Activated CD4-positive, alpha-beta T cell treated with anti-CD3 and anti-CD28 coated beads, Interleukin-2, amount 10 ng/mL, durations not matched to agents 7 days and 5 days (primary cell): ENCODE data around the gene BTN1A1. TPM values are rescaled to one million over a fixed set of nuclear protein-coding genes. Genes with fewer than 3 reads are reported as not detected.
"Not testable (repeated sequence)": the region's sequence is repeated elsewhere in the genome, so short reads cannot be mapped to it uniquely, and the experiment has no call there.

Experiments used
- CTCF ChIA-PET: fragments of 350-600 bp; sonication (Branson Sonifier 250); formaldehyde crosslinking; loops from one replicate; lab custom pipeline; 2021; ENCODE audit warnings: antibody characterized with exemption; lab: Charles Lee
- POLR2A ChIA-PET: fragments of 350-600 bp; sonication (Branson Sonifier 250); formaldehyde crosslinking; loops from one replicate; lab custom pipeline; 2021; ENCODE audit warnings: antibody characterized with exemption; lab: Charles Lee
- DNase-seq: peaks from one replicate; pipeline ENCODE4 v3.0.0-alpha.2; 2020
- H3K27ac Mint-ChIP-seq: one replicate; pipeline ENCODE4 v1.8.0; 2021; ENCODE audit warnings: mild to moderate bottlenecking, moderate library complexity, mixed read lengths
- H3K27me3 Mint-ChIP-seq: one replicate; pipeline ENCODE4 v1.8.0; 2021; ENCODE audit warnings: mixed read lengths
- H3K36me3 Mint-ChIP-seq: one replicate; pipeline ENCODE4 v1.8.0; 2021; ENCODE audit warnings: low read depth, mixed read lengths
- H3K4me1 Mint-ChIP-seq: one replicate; pipeline ENCODE4 v1.8.0; 2021; ENCODE audit warnings: mixed read lengths
- H3K4me3 Mint-ChIP-seq: one replicate; pipeline ENCODE4 v1.8.0; 2021; ENCODE audit warnings: mild to moderate bottlenecking, moderate library complexity, mixed read lengths
- H3K9me3 Mint-ChIP-seq: one replicate; pipeline ENCODE4 v1.8.0; 2021; ENCODE audit warnings: mixed read lengths
- total RNA-seq, 2 experiments: library from RNA; stranded (reverse); gene quantifications; one replicate each; pipeline ENCODE4 v1.2.3, GENCODE V29; 2021

BTN1A1 gene
- total RNA-seq, 2 experiments from 2014 or later: not detected

DNA sequence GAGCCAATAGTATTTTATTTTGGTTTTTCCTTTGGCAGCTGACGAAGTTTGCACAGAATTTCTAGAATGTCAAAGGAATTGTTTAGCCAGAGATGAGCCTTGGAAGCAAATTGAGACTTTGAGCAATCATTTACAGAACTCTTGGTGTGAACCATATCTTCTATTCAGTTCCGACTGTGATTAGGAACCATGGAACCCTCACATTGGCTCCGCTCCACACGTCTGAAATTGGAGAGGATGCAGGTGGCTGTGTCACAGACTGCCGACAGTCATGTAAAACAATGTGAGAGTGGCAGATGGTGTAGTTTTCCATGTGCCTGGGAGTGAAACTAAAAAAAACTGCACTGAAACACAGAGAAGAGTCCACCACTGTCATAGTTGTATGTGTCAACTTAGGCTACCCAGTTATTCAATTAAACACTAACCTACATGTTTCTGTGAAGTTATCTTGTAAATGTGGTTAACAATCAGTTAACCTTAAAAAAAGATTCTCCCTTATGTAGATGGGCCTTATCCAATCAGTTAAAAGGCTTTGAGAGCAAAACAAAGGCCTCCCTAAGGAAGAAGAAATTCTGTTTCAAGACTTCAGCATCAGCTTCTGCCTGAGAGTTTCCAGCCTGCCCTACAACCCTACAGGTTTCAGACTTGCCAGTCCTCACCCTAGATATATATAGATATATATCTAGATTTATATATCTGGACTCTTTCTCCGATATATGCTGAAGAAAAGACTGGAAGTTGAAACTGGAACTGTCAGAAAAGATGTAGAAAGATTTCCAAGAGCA, 34.8 kb downstream of the BTN1A1 start:
- peak overlapping the region; percentile 36 for H3K27ac Mint-ChIP-seq

DNA sequence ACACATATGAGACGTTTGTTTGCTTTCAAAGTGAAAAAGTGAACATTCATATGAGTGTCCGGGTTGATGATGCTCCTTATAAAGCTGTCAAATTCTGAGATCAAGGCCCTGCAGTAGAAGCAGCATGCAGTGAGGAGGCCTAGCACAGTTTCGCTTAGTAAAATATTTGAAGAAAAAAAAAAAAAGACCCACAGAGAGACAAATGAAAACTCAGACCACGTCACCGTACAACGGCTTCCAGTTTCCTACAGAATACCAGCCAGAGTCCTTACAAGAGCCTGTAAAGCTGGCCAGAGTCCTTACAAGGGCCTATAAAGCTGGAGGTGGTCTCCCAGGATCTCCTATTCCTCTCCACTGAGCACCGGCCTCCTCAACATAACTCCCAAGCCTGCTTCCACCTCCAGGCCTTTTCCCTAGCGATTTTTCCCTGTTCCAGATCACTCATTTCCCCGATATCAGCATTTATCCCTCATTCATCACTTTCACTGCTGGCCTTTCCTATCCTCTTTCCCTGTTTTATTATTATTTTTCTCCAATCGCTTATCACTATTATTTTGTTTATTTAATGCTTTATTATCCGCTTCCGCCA, 36.6 kb downstream of the BTN1A1 start:
- H3K9me3 Mint-ChIP-seq: no peaks in the 10 kb centered on the region
- POLR2A ChIA-PET: interaction anchor here (0.7 kb wide), 1 partner anchor 17 kb away, joined by 5 read pairs; no protein-coding TSS in a partner anchor
- peak; percentile 50 for DNase-seq
- peaks cover 2% of the 10 kb centered on the region for H3K27me3 Mint-ChIP-seq
- H3K36me3 Mint-ChIP-seq: peaks cover 25% of the 10 kb centered on the region
- CTCF ChIA-PET: interaction anchor here (0.6 to 2.6 kb wide), 13 partner anchors 12 to 641 kb away, joined by 3 to 15 read pairs (median 5); no protein-coding TSS in a partner anchor
- peak overlapping the region; percentile 85 for H3K4me3 Mint-ChIP-seq
- peak overlapping the region; percentile 99 for H3K27ac Mint-ChIP-seq
- H3K4me1 Mint-ChIP-seq: peaks cover 65% of the 10 kb centered on the region

More for the DNA sequence above, 34.8 kb downstream of the BTN1A1 start:
- ChIA-PET POLR2A (no interaction called here), CTCF (interaction anchor here (0.8 to 1.8 kb wide), 3 partner anchors 11 to 193 kb away, joined by 3 to 5 read pairs (median 4); no protein-coding TSS in a partner anchor)
- no peak for DNase-seq
- H3K27me3 Mint-ChIP-seq: peaks cover 2% of the 10 kb centered on the region
- H3K4me1 Mint-ChIP-seq: peaks cover 55% of the 10 kb centered on the region
- no peak overlapping the region for H3K4me3 Mint-ChIP-seq
- peaks cover 9% of the 10 kb centered on the region for H3K36me3 Mint-ChIP-seq
- no peaks in the 10 kb centered on the region for H3K9me3 Mint-ChIP-seq

DNA sequence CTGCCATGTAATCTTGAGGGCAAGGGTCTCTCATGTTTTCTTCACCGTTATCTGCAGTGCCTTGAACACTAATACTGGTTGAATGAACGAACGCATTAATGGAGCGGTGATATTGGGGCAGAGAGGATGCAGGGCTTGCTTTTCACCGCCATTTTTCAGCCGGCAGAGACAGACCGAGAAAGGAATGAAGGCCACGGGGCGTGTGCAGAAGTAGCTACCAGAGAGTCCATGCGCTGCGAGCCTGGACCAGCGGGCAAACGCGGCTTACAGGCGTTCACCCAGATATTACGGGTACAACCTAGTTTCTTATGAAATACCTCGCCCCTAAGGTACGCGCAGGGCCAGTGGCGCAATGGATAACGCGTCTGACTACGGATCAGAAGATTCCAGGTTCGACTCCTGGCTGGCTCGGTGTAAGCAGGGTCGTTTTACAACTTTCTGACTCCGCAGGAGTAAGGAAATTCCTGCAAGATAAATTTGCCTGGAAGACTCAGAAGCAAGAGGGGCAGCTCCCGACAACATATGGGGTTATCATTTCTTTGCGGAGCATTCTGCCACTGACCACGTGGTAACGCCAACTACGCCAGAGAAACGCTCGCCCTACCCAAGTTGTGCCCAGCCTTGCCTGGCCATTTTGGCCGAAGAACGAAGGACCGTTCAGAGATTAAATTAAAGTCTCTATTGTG, 37.2 kb downstream of the BTN1A1 start:
- CTCF ChIA-PET: interaction anchor here (0.6 to 2.6 kb wide), 12 partner anchors 12 to 640 kb away, joined by 3 to 15 read pairs (median 4); no protein-coding TSS in a partner anchor
- Mint-ChIP-seq H3K9me3 (no peaks in the 10 kb centered on the region), H3K27me3 (peaks cover 2% of the 10 kb centered on the region), H3K36me3 (peaks cover 28% of the 10 kb centered on the region), H3K4me3 (peak overlapping the region; percentile 85), H3K27ac (peak overlapping the region; percentile 99), H3K4me1 (peaks cover 64% of the 10 kb centered on the region)
- DNase-seq: peak; percentile 86
- POLR2A ChIA-PET: interaction anchor here (0.5 to 1.9 kb wide), 7 partner anchors 17 to 949 kb away, joined by 3 to 6 read pairs (median 4); a partner anchor contains a TSS

DNA sequence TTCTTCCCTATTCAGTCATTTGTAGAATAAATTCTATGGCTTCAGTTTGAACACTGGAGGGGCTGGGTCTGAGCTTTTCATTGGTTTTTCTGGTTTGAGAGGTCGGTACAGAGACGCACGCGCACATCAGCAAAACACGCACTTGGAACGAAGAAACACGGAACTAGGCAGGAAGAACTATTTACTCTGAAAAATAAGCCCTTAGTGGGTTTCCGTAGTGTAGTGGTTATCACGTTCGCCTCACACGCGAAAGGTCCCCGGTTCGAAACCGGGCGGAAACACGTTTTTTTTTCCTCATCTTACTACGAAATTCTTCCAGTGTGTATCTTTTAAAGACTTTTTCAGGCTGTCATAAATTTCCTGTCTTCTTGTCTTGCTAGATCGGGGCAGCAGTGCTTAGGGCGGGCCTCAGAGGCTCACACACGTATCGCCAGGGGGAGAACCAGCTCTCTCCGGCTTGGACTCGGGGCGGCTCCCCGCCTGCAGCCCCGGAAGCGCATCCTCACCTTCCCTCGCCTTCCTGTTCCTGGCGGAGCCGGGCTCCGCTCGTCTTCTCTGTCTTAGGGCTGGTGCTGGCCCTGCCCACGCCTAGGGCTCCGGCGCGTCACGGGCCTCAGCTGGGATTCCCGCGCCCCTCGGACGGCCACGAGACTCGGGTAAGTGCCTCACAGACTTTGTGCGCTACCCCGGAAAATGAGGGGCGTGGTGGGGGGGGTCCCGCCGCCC, 37.9 kb downstream of the BTN1A1 start, which contains the start of gene HMGN4:
Gene HMGN4, plus strand, starts transcription at position 521 of the 726 bp plus-strand sequence. CDS start 6,841 bp downstream, outside the sequence.
- Mint-ChIP-seq H3K27me3 (no peaks in the 10 kb centered on the region), H3K27ac (peak within 1 kb of the TSS; percentile 99), H3K9me3 (no peaks in the 10 kb centered on the region), H3K4me1 (peaks cover 62% of the 10 kb centered on the region), H3K4me3 (peak within 1 kb of the TSS; percentile 85), H3K36me3 (peaks cover 32% of the 10 kb centered on the region)
- DNase-seq: peak; percentile 86
- ChIA-PET CTCF (interaction anchor here (0.5 to 2.6 kb wide), 12 partner anchors 11 to 231 kb away, joined by 3 to 15 read pairs (median 4); no protein-coding TSS in a partner anchor), POLR2A (interaction anchor here (0.5 to 1.9 kb wide), 6 partner anchors 64 to 948 kb away, joined by 3 to 6 read pairs (median 4); a partner anchor contains a TSS)

DNA sequence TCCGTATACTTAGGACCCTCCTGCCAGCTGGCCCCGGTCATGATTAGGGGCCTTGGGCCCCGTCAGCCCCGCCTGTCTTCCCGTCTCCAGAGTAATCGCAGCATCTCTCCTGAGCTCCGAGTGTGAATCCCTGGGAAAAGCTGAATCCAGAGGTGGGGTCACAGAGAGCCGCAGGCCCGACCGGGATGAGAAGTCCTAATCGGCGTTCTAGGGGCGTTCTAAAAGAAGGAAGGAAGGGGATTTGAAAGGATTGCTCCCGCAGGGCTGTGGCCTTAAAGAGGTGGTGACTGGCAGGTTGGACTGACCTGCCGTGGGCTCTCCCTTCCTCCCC, 38.4 kb downstream of the BTN1A1 start:
- DNase-seq: no peak
- Mint-ChIP-seq H3K4me3 (peak overlapping the region; percentile 85), H3K27me3 (no peaks in the 10 kb centered on the region), H3K36me3 (peaks cover 34% of the 10 kb centered on the region), H3K4me1 (peaks cover 59% of the 10 kb centered on the region), H3K27ac (peak overlapping the region; percentile 99), H3K9me3 (no peaks in the 10 kb centered on the region)
- CTCF ChIA-PET: interaction anchor here (1.2 to 2.6 kb wide), 6 partner anchors 11 to 230 kb away, joined by 4 to 15 read pairs (median 8); no protein-coding TSS in a partner anchor
- POLR2A ChIA-PET: interaction anchor here (0.9 to 1.9 kb wide), 2 partner anchors 65 to 322 kb away, joined by 3 to 6 read pairs; a partner anchor contains a TSS

DNA sequence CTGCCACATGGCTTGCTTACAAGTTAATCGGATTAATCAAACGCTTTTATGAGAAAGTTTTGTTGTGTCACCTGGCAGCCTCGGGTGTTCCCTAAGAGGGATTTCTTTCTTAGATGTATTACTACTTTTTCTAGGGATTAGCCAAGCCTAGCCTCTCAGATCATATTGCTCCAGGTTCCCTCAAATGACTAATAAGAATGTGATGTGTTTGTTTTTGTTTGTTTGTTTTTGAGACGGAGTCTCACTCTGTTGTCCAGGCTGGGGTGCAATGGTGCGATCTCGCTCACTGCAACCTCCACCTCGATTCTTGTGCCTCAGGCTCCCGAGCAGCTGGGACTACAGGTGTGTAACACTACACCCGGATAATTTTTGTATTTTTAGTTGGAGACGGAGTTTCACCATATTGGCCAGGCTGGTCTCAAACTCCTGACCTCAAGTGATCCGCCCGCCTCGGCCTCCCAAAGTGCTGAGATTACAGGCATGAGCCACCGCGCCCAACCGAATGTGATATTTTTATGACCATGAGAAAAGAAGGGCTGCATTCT, 39.0 kb downstream of the BTN1A1 start:
- Mint-ChIP-seq H3K4me3 (peak overlapping the region; percentile 85), H3K27me3 (no peaks in the 10 kb centered on the region), H3K4me1 (peaks cover 60% of the 10 kb centered on the region), H3K27ac (peak overlapping the region; percentile 99), H3K9me3 (no peaks in the 10 kb centered on the region), H3K36me3 (peaks cover 39% of the 10 kb centered on the region)
- ChIA-PET POLR2A (interaction anchor here (1.9 kb wide), 1 partner anchor 65 kb away, joined by 6 read pairs; no protein-coding TSS in a partner anchor), CTCF (interaction anchor here (1.1 to 2.6 kb wide), 5 partner anchors 10 to 198 kb away, joined by 4 to 15 read pairs (median 7); no protein-coding TSS in a partner anchor)
- no peak for DNase-seq

DNA sequence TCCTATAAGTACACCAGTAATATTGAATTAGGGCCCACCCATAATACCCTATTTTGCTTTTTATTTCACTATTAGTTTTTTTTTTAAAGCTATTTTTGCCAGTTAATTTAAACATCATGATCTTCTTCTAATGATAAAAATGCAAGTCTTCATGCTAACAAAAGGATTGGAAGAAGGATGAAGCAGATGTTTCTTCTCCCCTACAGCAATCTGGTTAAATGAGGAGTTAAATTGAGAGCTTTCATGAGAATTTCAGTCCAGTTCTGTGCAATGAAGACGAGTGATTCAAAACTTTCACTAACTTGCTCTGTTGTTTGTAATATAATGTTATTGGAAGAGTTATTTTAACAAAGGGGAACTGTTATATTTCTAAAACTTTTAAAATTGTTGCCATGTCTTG, 41.5 kb downstream of the BTN1A1 start:
- Mint-ChIP-seq H3K27me3 (no peaks in the 10 kb centered on the region), H3K27ac (no peak overlapping the region), H3K36me3 (peaks cover 58% of the 10 kb centered on the region), H3K9me3 (no peaks in the 10 kb centered on the region), H3K4me1 (peaks cover 51% of the 10 kb centered on the region), H3K4me3 (no peak overlapping the region)
- POLR2A ChIA-PET: no interaction called here
- CTCF ChIA-PET: interaction anchor here (1.6 kb wide), 1 partner anchor 11 kb away, joined by 5 read pairs; no protein-coding TSS in a partner anchor
- DNase-seq: no peak

DNA sequence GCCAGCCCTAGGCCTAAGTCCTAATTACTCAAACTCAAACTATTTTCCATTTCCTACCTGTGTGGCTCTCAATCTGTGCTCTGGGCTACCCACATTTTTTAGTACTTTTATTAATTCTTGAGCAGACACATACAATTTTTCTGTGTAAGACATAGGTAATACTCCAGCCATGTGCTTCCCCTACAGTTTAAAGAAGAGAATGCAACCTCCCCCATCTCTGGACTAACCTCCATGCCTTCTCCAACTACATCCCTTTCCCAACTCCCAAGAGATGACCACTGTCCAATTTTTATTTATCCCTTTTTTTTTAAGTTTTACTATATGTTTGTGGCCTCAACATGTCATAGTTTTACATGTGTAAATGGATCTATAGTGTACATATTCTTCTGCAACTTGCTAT, 43.9 kb downstream of the BTN1A1 start:
- Mint-ChIP-seq H3K4me1 (peaks cover 44% of the 10 kb centered on the region), H3K9me3 (no peaks in the 10 kb centered on the region), H3K4me3 (no peak overlapping the region), H3K27me3 (no peaks in the 10 kb centered on the region), H3K27ac (no peak overlapping the region), H3K36me3 (peaks cover 59% of the 10 kb centered on the region)
- CTCF ChIA-PET: interaction anchor here (0.6 to 0.7 kb wide), 2 partner anchors 13 to 30 kb away, joined by 3 to 4 read pairs; no protein-coding TSS in a partner anchor
- POLR2A ChIA-PET: no interaction called here
- DNase-seq: no peak

DNA sequence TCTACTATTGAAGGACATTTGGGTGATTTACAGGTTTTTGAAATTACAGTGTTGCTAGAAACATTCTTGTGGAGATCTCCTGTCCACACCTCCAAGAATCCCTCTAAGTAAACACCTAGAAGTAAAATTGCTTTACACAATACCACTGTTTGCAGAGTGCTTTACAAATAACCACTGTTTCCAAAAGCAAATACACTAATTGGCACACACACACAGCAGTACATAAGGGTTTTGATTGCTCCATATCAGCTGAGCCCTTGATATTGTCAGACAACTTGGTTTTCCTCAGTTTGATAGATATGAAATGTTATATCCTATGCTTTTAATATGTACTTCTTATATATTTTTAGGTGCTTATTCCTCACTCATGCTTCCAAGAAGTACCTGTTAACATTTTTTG, 44.4 kb downstream of the BTN1A1 start:
- Mint-ChIP-seq H3K27me3 (no peaks in the 10 kb centered on the region), H3K9me3 (no peaks in the 10 kb centered on the region), H3K36me3 (peaks cover 55% of the 10 kb centered on the region), H3K4me1 (peaks cover 39% of the 10 kb centered on the region), H3K27ac (no peak overlapping the region), H3K4me3 (no peak overlapping the region)
- ChIA-PET CTCF (interaction anchor here (1.3 kb wide), 1 partner anchor 9 kb away, joined by 5 read pairs; no protein-coding TSS in a partner anchor), POLR2A (no interaction called here)
- no peak for DNase-seq

DNA sequence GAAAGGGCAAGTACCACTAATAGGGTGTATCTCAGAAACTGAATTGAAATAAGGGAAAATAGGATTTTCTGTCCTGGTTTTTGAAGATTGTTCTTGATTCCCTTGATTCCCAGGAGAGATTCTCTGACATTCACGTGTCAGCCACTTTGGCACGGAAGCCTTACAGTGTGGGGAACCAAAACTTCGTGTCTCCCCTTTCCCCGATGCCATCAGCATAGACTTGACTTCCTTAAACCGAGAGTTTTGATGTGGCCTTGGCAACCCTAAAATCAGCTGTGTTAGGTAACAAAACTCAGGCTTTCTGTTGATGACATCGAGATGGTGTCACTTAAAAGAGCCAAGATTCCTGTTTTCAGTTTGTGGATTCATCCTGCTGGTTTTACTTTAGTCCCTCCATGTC, 45.5 kb downstream of the BTN1A1 start:
- Mint-ChIP-seq H3K36me3 (peaks cover 46% of the 10 kb centered on the region), H3K27me3 (no peaks in the 10 kb centered on the region), H3K4me1 (peaks cover 40% of the 10 kb centered on the region), H3K9me3 (no peaks in the 10 kb centered on the region), H3K27ac (no peak overlapping the region), H3K4me3 (no peak overlapping the region)
- no peak for DNase-seq
- CTCF ChIA-PET: interaction anchor here (0.8 to 1.3 kb wide), 3 partner anchors 8 to 55 kb away, joined by 3 to 5 read pairs (median 3); no protein-coding TSS in a partner anchor
- POLR2A ChIA-PET: no interaction called here

DNA sequence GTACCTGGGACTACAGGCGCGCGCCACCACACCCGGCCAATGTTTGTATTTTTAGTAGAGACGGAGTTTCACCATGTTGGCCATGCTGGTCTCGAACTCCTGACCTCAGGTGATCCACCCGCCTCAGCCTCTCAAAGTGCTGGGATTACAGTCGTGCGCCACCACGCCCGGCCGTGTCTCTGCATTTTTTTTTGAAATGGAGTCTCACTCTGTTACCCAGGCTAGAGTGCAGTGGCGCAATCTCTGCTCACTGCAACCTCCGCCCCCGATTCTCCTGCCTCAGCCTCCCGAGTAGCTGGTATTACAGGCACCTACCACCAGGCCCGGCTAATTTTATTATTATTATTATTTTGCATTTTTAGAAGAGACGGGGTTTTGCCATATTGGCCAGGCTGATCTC, 47.3 kb downstream of the BTN1A1 start:
- POLR2A ChIA-PET: interaction anchor here (0.7 kb wide), 1 partner anchor 15 kb away, joined by 3 read pairs; no protein-coding TSS in a partner anchor
- H3K4me3 Mint-ChIP-seq, H3K27ac Mint-ChIP-seq, DNase-seq, H3K9me3 Mint-ChIP-seq, H3K27me3 Mint-ChIP-seq, CTCF ChIA-PET: not testable (repeated sequence)
- Mint-ChIP-seq H3K4me1 (peaks cover 31% of the 10 kb centered on the region), H3K36me3 (peaks cover 34% of the 10 kb centered on the region)
